Mesenteric fat pad (tissue), 1 donor: Measurements from ENCODE around the gene SLC22A5. TPM values are rescaled to one million over a fixed set of nuclear protein-coding genes. Genes with fewer than 3 reads are reported as not detected.

ENCODE experiments used
- microRNA-seq: library from miRNA; unstranded; fragments of <30 nt; microRNA quantifications from one replicate; pipeline ENCODE4 v1.2.0, GENCODE V29; 2020; ENCODE audit warnings: borderline number of aligned reads
- total RNA-seq: library from RNA; stranded (reverse); fragmentation: NEBNext Ultra II Directional; extraction: Animal tissue kit (Norgen Biotek cat#: 25700); gene quantifications from one replicate; pipeline ENCODE4 v1.2.1, GENCODE V29; 2021
- donor health status: DM: yes; HTN: yes; CAD: no.

The SLC22A5 gene
- total RNA-seq, 1 donor from 2014 or later: 20.6 TPM

Small RNAs within 50 kb of the gene (microRNA-seq; reads per million reads assigned to microRNA genes)
- gene MIR3936: not detected

Other genes starting within 250 kb of the SLC22A5 start
- gene P4HA2, start 141.9 kb upstream of the SLC22A5 start, total RNA-seq: 15.7 TPM
- gene PDLIM4, start 112.0 kb upstream of the SLC22A5 start, total RNA-seq: 23.1 TPM
- gene SLC22A4, start 75.3 kb upstream of the SLC22A5 start, total RNA-seq: 5.4 TPM
- 61.1 TPM for gene IRF1, start 121.1 kb downstream of the SLC22A5 start, total RNA-seq
- gene IL5, start 173.8 kb downstream of the SLC22A5 start, total RNA-seq: not detected
- 44.2 TPM for gene RAD50, start 187.3 kb downstream of the SLC22A5 start, total RNA-seq